Measurements from ENCODE around the gene CACNG5.

The CACNG5 gene

GRCh38 chr17:66826856-66827255, 8.1 kb upstream of the CACNG5 start:
- no peak for DNase-seq (ENCODE audit: low spot score)

- DNase-seq (ENCODE audit: low spot score) = peak; percentile 82
Measured at GRCh38 chr17:66829386-66829864, 5.5 kb upstream of the CACNG5 start.

GRCh38 chr17:66829883-66830282, 5.0 kb upstream of the CACNG5 start:
- no peak for DNase-seq (ENCODE audit: low spot score)

- no peak for DNase-seq (ENCODE audit: low spot score)
Measured at GRCh38 chr17:66830451-66830850, 4.5 kb upstream of the CACNG5 start.

GRCh38 chr17:66831383-66832210, 3.3 kb upstream of the CACNG5 start:
- DNase-seq (ENCODE audit: low spot score) = no peak

- DNase-seq (ENCODE audit: low spot score) = no peak
Measured at GRCh38 chr17:66833201-66833600, 1.7 kb upstream of the CACNG5 start.

GRCh38 chr17:66834426-66834918, 445 bp upstream of the CACNG5 start:
- DNase-seq (ENCODE audit: low spot score) = no peak

- DNase-seq (ENCODE audit: low spot score) = no peak
Measured at GRCh38 chr17:66835476-66835875, 559 bp downstream of the CACNG5 start.

- no peak for DNase-seq (ENCODE audit: low spot score)
Measured at GRCh38 chr17:66836063-66837005, 1.4 kb downstream of the CACNG5 start.

GRCh38 chr17:66837226-66837625, 2.3 kb downstream of the CACNG5 start:
- no peak for DNase-seq (ENCODE audit: low spot score)

GRCh38 chr17:66837885-66838665, 3.2 kb downstream of the CACNG5 start:
- DNase-seq (ENCODE audit: low spot score) = no peak

GRCh38 chr17:66839616-66840015, 4.7 kb downstream of the CACNG5 start:
- no peak for DNase-seq (ENCODE audit: low spot score)

- DNase-seq (ENCODE audit: low spot score) = no peak
Measured at GRCh38 chr17:66840061-66840460, 5.1 kb downstream of the CACNG5 start.

GRCh38 chr17:66841328-66841727, 6.4 kb downstream of the CACNG5 start:
- no peak for DNase-seq (ENCODE audit: low spot score)

GRCh38 chr17:66841744-66842143, 6.8 kb downstream of the CACNG5 start:
- no peak for DNase-seq (ENCODE audit: low spot score)

- DNase-seq (ENCODE audit: low spot score) = no peak
Measured at GRCh38 chr17:66842505-66842904, 7.6 kb downstream of the CACNG5 start.

- DNase-seq (ENCODE audit: low spot score) = no peak
Measured at GRCh38 chr17:66842959-66843358, 8.0 kb downstream of the CACNG5 start.

GRCh38 chr17:66843627-66844026, 8.7 kb downstream of the CACNG5 start:
- no peak for DNase-seq (ENCODE audit: low spot score)

GRCh38 chr17:66847704-66848103, 12.8 kb downstream of the CACNG5 start:
- DNase-seq (ENCODE audit: low spot score) = no peak

- DNase-seq (ENCODE audit: low spot score) = no peak
Measured at GRCh38 chr17:66848496-66848895, 13.6 kb downstream of the CACNG5 start.

- no peak for DNase-seq (ENCODE audit: low spot score)
Measured at GRCh38 chr17:66849032-66849655, 14.2 kb downstream of the CACNG5 start.
